Muscle layer of colon (tissue), 2 donors: ENCODE data around the gene RTRAF.

ENCODE experiments used
- H3K27ac ChIP-seq: one replicate; pipeline ENCODE4 v1.7.0; 2013; ENCODE audit warnings: low read depth, mild to moderate bottlenecking, low read length, moderate library complexity
- H3K27me3 ChIP-seq, 2 donors: one replicate each; pipeline ENCODE4 v1.7.0; 2013; ENCODE audit warnings: low read length in 2 of 2, mild to moderate bottlenecking in 2 of 2; ENCODE audit not compliant: insufficient read depth in 2 of 2, control insufficient read depth in 1 of 2
- H3K36me3 ChIP-seq: one replicate; pipeline ENCODE4 v1.7.0; 2013; ENCODE audit warnings: mild to moderate bottlenecking, low read length; ENCODE audit not compliant: insufficient read depth
- H3K4me1 ChIP-seq: one replicate; pipeline ENCODE4 v1.7.0; 2013; ENCODE audit warnings: mild to moderate bottlenecking, low read length; ENCODE audit not compliant: insufficient read depth
- H3K4me3 ChIP-seq, 2 donors: one replicate each; pipeline ENCODE4 v1.7.0; 2013; ENCODE audit warnings: low read length in 2 of 2, low read depth in 1 of 2, mild to moderate bottlenecking in 1 of 2, moderate library complexity in 1 of 2
- H3K9ac ChIP-seq: one replicate; pipeline ENCODE4 v1.7.0; 2013; ENCODE audit warnings: low read length
- H3K9me3 ChIP-seq: one replicate; pipeline ENCODE4 v1.7.0; 2013; ENCODE audit warnings: mild to moderate bottlenecking, low read length
- donor health status: abdominal sarcoma.
- donor health status: Adenocarcinoma of cecum.

Gene RTRAF

GRCh38 chr14:51963286-51963685, 26.1 kb upstream of the RTRAF start:
- no peaks in the 10 kb centered on the region for H3K27me3 ChIP-seq
- H3K27ac ChIP-seq = no peak overlapping the region

GRCh38 chr14:51967521-51967920, 21.8 kb upstream of the RTRAF start:
- no peak overlapping the region for H3K27ac ChIP-seq
- H3K4me1 ChIP-seq = peaks cover 9% of the 10 kb centered on the region
- no peak overlapping the region for H3K9ac ChIP-seq
- no peaks in the 10 kb centered on the region for H3K27me3 ChIP-seq
- no peaks in the 10 kb centered on the region for H3K36me3 ChIP-seq
- no peaks in the 10 kb centered on the region for H3K9me3 ChIP-seq
- no peak overlapping the region for H3K4me3 ChIP-seq

More at GRCh38 chr14:51963286-51963685, 26.1 kb upstream of the RTRAF start:
- Histone ChIP-seq H3K4me1 (peaks cover 12% of the 10 kb centered on the region), H3K4me3 (peak overlapping the region in 1 of 2 donors; percentile 36), H3K36me3 (peaks cover 8% of the 10 kb centered on the region), H3K9me3 (no peaks in the 10 kb centered on the region), H3K9ac (no peak overlapping the region)

GRCh38 chr14:51969852-51970540, 19.4 kb upstream of the RTRAF start:
- Histone ChIP-seq H3K4me1 (no peaks in the 10 kb centered on the region), H3K36me3 (no peaks in the 10 kb centered on the region), H3K27ac (no peak overlapping the region), H3K9me3 (no peaks in the 10 kb centered on the region), H3K4me3 (no peak overlapping the region), H3K27me3 (no peaks in the 10 kb centered on the region), H3K9ac (no peak overlapping the region)

- Histone ChIP-seq H3K36me3 (no peaks in the 10 kb centered on the region), H3K27me3 (no peaks in the 10 kb centered on the region), H3K9ac (no peak overlapping the region), H3K9me3 (no peaks in the 10 kb centered on the region), H3K27ac (no peak overlapping the region), H3K4me3 (no peak overlapping the region), H3K4me1 (no peaks in the 10 kb centered on the region)
Observed at GRCh38 chr14:51972566-51972965, 16.8 kb upstream of the RTRAF start.

GRCh38 chr14:51977075-51977474, 12.3 kb upstream of the RTRAF start:
- Histone ChIP-seq H3K27me3 (no peaks in the 10 kb centered on the region), H3K27ac (no peak overlapping the region), H3K4me1 (peaks cover 9% of the 10 kb centered on the region), H3K9me3 (no peaks in the 10 kb centered on the region), H3K4me3 (no peak overlapping the region), H3K9ac (no peak overlapping the region), H3K36me3 (no peaks in the 10 kb centered on the region)

- peaks cover 9% of the 10 kb centered on the region for H3K4me1 ChIP-seq
- H3K9me3 ChIP-seq = no peaks in the 10 kb centered on the region
- no peaks in the 10 kb centered on the region for H3K36me3 ChIP-seq
- no peak overlapping the region for H3K4me3 ChIP-seq
- no peak overlapping the region for H3K27ac ChIP-seq
- H3K9ac ChIP-seq = no peak overlapping the region
- no peaks in the 10 kb centered on the region for H3K27me3 ChIP-seq
Observed at GRCh38 chr14:51978681-51979085, 10.7 kb upstream of the RTRAF start.

- H3K36me3 ChIP-seq = no peaks in the 10 kb centered on the region
- no peak overlapping the region for H3K9ac ChIP-seq
- no peaks in the 10 kb centered on the region for H3K27me3 ChIP-seq
- no peaks in the 10 kb centered on the region for H3K9me3 ChIP-seq
- H3K4me1 ChIP-seq = peaks cover 9% of the 10 kb centered on the region
- no peak overlapping the region for H3K27ac ChIP-seq
- no peak overlapping the region for H3K4me3 ChIP-seq
Observed at GRCh38 chr14:51979088-51979709, 10.1 kb upstream of the RTRAF start.

GRCh38 chr14:51981218-51981854, 8.0 kb upstream of the RTRAF start:
- no peaks in the 10 kb centered on the region for H3K36me3 ChIP-seq
- no peak overlapping the region for H3K27ac ChIP-seq
- H3K9me3 ChIP-seq = no peaks in the 10 kb centered on the region
- no peak overlapping the region for H3K9ac ChIP-seq
- no peaks in the 10 kb centered on the region for H3K27me3 ChIP-seq
- peaks cover 9% of the 10 kb centered on the region for H3K4me1 ChIP-seq
- no peak overlapping the region for H3K4me3 ChIP-seq

- Histone ChIP-seq H3K4me1 (peaks cover 14% of the 10 kb centered on the region), H3K27me3 (no peaks in the 10 kb centered on the region), H3K9me3 (no peaks in the 10 kb centered on the region), H3K27ac (no peak overlapping the region), H3K36me3 (peaks cover 7% of the 10 kb centered on the region), H3K9ac (no peak overlapping the region), H3K4me3 (no peak overlapping the region)
Observed at GRCh38 chr14:51988221-51988620, 1.1 kb upstream of the RTRAF start.

GRCh38 chr14:51990488-51990887, 1.1 kb downstream of the RTRAF start:
- no peak overlapping the region for H3K27ac ChIP-seq
- H3K9ac ChIP-seq = peak overlapping the region; percentile 74
- H3K36me3 ChIP-seq = peaks cover 24% of the 10 kb centered on the region
- H3K27me3 ChIP-seq = no peaks in the 10 kb centered on the region
- no peaks in the 10 kb centered on the region for H3K9me3 ChIP-seq
- peak overlapping the region; percentile 81 to 88 for H3K4me3 ChIP-seq
- H3K4me1 ChIP-seq = peaks cover 14% of the 10 kb centered on the region

GRCh38 chr14:51993285-51993920, 4.1 kb downstream of the RTRAF start:
- no peak overlapping the region for H3K4me3 ChIP-seq
- H3K9me3 ChIP-seq = no peaks in the 10 kb centered on the region
- peaks cover 30% of the 10 kb centered on the region for H3K36me3 ChIP-seq
- H3K27ac ChIP-seq = no peak overlapping the region
- no peak overlapping the region for H3K9ac ChIP-seq
- no peaks in the 10 kb centered on the region for H3K27me3 ChIP-seq
- peaks cover 13% of the 10 kb centered on the region for H3K4me1 ChIP-seq
